ENCODE data around the gene TIMM44.

DNA sequence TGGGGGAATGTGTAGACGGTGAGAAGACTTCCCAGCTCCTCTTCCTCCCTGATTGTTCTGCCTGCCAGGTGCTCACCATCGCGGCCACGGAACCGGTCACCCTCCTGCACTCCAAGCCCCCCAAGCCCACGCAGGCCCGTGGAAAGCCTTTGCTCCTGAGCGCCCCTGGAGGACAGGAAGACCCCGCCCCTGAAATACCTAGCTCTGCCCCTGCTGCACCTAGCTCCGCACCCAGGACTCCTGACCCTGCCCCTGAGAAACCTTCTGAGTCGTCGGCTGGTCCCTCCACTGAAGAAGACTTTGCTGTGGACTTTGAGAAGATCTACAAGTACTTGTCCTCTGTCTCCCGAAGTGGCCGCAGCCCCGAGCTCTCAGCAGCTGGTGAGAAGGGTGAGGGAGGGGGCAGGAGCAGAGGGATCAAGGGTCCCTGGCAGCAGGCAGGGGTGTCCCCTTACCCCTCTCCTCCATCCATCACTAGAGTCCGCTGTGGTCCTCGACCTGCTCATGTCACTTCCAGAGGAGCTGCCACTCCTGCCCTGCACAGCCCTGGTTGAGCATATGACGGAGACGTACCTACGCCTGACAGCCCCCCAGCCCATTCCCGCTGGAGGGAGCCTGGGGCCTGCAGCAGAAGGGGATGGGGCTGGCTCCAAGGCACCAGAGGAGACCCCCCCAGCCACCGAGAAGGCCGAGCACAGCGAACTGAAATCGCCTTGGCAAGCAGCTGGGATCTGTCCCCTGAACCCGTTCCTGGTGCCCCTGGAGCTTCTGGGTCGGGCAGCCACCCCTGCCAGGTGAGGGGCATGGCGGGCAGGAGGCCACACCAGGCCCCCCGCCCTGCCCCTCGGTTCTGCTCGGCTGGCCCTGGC, 21.3 kb downstream of the TIMM44 start:
- TF ChIP-seq TEAD4 (IDR thresholded peaks at IDR 0.05; ENCODE audit: borderline replicate concordance, insufficient read depth): no peak
- TF ChIP-seq, protein P1, sequence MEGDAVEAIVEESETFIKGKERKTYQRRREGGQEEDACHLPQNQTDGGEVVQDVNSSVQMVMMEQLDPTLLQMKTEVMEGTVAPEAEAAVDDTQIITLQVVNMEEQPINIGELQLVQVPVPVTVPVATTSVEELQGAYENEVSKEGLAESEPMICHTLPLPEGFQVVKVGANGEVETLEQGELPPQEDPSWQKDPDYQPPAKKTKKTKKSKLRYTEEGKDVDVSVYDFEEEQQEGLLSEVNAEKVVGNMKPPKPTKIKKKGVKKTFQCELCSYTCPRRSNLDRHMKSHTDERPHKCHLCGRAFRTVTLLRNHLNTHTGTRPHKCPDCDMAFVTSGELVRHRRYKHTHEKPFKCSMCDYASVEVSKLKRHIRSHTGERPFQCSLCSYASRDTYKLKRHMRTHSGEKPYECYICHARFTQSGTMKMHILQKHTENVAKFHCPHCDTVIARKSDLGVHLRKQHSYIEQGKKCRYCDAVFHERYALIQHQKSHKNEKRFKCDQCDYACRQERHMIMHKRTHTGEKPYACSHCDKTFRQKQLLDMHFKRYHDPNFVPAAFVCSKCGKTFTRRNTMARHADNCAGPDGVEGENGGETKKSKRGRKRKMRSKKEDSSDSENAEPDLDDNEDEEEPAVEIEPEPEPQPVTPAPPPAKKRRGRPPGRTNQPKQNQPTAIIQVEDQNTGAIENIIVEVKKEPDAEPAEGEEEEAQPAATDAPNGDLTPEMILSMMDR (IDR thresholded peaks at IDR 0.05): 0 out of 2 replicates have a peak, but pooled peaks have one; percentile 6
- TF ChIP-seq USF2 (IDR thresholded peaks at IDR 0.05; ENCODE audit: borderline replicate concordance, low read depth, low read length): no peak
- no peak for TF ChIP-seq CHD2 (IDR thresholded peaks at IDR 0.05; ENCODE audit: low read length, partially characterized antibody)
- no peak for TF ChIP-seq RFX5 (IDR thresholded peaks at IDR 0.05; ENCODE audit: low read length)
- TF ChIP-seq GABPA (IDR thresholded peaks at IDR 0.05; ENCODE audit: low read depth): no peak
- TF ChIP-seq POLR2AphosphoS5 (IDR thresholded peaks at IDR 0.05; ENCODE audit: low read depth, low read length): no peak
- TF ChIP-seq EP300 (IDR thresholded peaks at IDR 0.05; ENCODE audit: borderline replicate concordance in 1 of 2, low read depth in 1 of 2, low read length in 1 of 2): no peak
- TF ChIP-seq EZH2phosphoT487 (IDR thresholded peaks at IDR 0.05; ENCODE audit: borderline replicate concordance, low read depth): no peak
- TF ChIP-seq ZBTB33 (IDR thresholded peaks at IDR 0.05; ENCODE audit: borderline replicate concordance, low read depth): no peak
- TF ChIP-seq, protein P2, sequence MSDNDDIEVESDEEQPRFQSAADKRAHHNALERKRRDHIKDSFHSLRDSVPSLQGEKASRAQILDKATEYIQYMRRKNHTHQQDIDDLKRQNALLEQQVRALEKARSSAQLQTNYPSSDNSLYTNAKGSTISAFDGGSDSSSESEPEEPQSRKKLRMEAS (IDR thresholded peaks at IDR 0.05; ENCODE audit: low read depth): no peak
- no peak for TF ChIP-seq SIN3A (IDR thresholded peaks at IDR 0.05; ENCODE audit: borderline replicate concordance, low read depth, low read length)
- no peak for TF ChIP-seq RAD21 (IDR thresholded peaks at IDR 0.05; ENCODE audit: low read length)

Data from SK-N-SH (cell line).